ENCODE data around the gene PPARG.

GRCh38 chr3:12380461-12380860 lies 91.6 kb downstream of the PPARG start:
- no peak for TF ChIP-seq CTCF (IDR thresholded peaks at IDR 0.05)
- no peak for TF ChIP-seq POLR2A (IDR thresholded peaks at IDR 0.05)

Measured in body of pancreas (tissue), 4 donors.